ENCODE measurements around the gene IQUB. TPM values are rescaled to one million over a fixed set of nuclear protein-coding genes. Genes with fewer than 3 reads are reported as not detected.

IQUB gene
- total RNA-seq, 5 donors from 2014 or later (not counting 1 experiment from before 2014, with no cell fraction given): 0.09 TPM; not detected in 3

DNA sequence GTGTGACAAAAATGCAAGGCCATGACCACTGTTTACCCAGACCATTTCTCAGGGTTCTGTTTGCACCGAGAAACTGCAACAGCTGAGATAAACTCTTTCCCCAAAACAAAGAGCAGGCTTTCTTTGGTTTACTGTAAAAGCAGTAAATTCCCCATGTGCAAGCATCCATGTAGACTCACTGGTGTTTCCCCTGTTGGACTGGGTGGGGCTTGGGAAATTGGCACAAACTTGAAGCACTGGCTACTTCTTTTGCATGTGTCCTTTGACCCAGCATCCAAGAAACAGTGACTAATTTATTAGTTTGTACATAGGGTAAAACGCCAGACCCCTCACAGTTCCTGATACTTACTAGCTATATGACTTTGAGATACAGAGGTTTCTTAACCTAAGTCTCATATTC, 12.3 kb downstream of the IQUB start:
- no CpG with 5 or more reads among the region's 2 CpGs for WGBS (ENCODE audit: insufficient coverage)
- H3K36me3 Mint-ChIP-seq: no peaks in the 10 kb centered on the region
- ChIA-PET POLR2A (no interaction called here), CTCF (no interaction called here)
- H3K4me3 Mint-ChIP-seq: no peak overlapping the region
- ATAC-seq (replicated peaks in 1 of 4): no peak
- H3K27me3 Mint-ChIP-seq: peaks cover 0 to 10% of the 10 kb centered on the region in 2 donors
- no peaks in the 10 kb centered on the region for H3K4me1 Mint-ChIP-seq
- H3K27ac Mint-ChIP-seq: no peak overlapping the region
- Histone ChIP-seq H3K27ac (ENCODE audit: low read length) (no peak overlapping the region), H3K36me3 (ENCODE audit: control insufficient read depth in 2 of 2, extremely low read depth in 1 of 2, insufficient read depth in 1 of 2, low read length in 1 of 2) (no peaks in the 10 kb centered on the region), H3K4me3 (ENCODE audit: control insufficient read depth in 1 of 2, extremely low read depth in 1 of 2, low read length in 1 of 2) (no peak overlapping the region), H3K9me3 (no peaks in the 10 kb centered on the region), H3K27me3 (replicated peaks in 1 of 2; ENCODE audit: control insufficient read depth in 2 of 2, extremely low read depth in 1 of 2, insufficient read depth in 2 of 2, low read length in 1 of 2) (no peaks in the 10 kb centered on the region), H3K4me1 (ENCODE audit: control insufficient read depth in 1 of 2, extremely low read depth in 1 of 2, insufficient read depth in 2 of 2, low read length in 2 of 2) (no peaks in the 10 kb centered on the region)
- H3K9me3 Mint-ChIP-seq: no peaks in the 10 kb centered on the region
- no peak for DNase-seq

DNA sequence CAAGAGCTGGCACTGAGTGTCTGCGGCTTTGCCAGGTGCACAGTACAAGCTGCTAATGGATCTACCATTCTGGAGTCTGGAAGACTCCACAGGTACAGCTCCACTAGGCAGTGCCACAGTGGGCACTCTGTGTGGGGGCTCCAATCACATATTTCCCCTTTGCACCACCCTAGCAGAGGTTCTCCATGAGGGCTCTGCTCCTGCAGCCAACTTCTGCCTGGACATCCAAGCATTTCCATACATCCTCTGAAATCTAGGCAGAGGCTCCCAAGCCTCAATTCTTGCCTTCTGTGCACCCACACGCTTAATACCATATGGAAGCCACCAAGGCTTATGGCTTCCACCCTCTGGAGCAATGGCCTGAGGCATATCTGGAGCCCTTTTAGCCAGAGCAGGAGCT, 29.2 kb downstream of the IQUB start:
- Histone ChIP-seq H3K4me3 (ENCODE audit: control insufficient read depth in 1 of 2, extremely low read depth in 1 of 2, low read length in 1 of 2) (no peak overlapping the region), H3K9me3 (no peaks in the 10 kb centered on the region), H3K27ac (ENCODE audit: low read length) (no peak overlapping the region), H3K36me3 (ENCODE audit: control insufficient read depth in 2 of 2, extremely low read depth in 1 of 2, insufficient read depth in 1 of 2, low read length in 1 of 2) (no peaks in the 10 kb centered on the region), H3K27me3 (replicated peaks in 1 of 2; ENCODE audit: control insufficient read depth in 2 of 2, extremely low read depth in 1 of 2, insufficient read depth in 2 of 2, low read length in 1 of 2) (no peaks in the 10 kb centered on the region), H3K4me1 (ENCODE audit: control insufficient read depth in 1 of 2, extremely low read depth in 1 of 2, insufficient read depth in 2 of 2, low read length in 2 of 2) (no peaks in the 10 kb centered on the region)
- WGBS (ENCODE audit: insufficient coverage): 60% methylated on average over 2 of the region's 2 CpGs
- Mint-ChIP-seq H3K9me3 (peaks cover 0 to 12% (median 9%) of the 10 kb centered on the region in 3 donors), H3K27ac (no peak overlapping the region), H3K4me3 (no peak overlapping the region), H3K27me3 (peaks cover 17 to 24% of the 10 kb centered on the region in 2 donors), H3K4me1 (no peaks in the 10 kb centered on the region), H3K36me3 (no peaks in the 10 kb centered on the region)
- DNase-seq (no peak), ATAC-seq (replicated peaks in 1 of 4) (no peak)
- ChIA-PET POLR2A (no interaction called here), CTCF (interaction anchor here (1.2 to 1.6 kb wide), 2 partner anchors 11 kb away, joined by 4 to 6 read pairs; no protein-coding TSS in a partner anchor)

DNA sequence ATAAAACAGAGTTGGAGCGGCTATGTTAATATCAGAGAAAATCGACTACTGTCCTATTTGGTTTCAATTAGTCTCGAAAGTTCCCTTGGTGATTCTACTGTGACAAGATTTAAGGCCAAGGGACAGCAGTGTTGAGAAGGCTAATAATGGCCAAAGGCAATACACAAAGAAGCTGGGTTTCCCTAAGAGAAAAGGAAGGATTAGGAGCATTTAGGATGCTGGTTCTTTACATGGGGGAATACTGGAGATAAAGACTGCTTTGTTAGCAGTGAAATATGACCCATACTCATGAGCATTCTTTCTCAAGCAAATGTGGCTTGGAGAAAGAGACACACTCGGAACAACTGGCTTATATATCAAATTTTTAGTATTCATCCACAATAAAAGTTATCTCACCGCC, 32.2 kb downstream of the IQUB start:
- ATAC-seq (replicated peaks in 1 of 4): no peak
- H3K9me3 Mint-ChIP-seq: peaks cover 0 to 12% (median 9%) of the 10 kb centered on the region in 3 donors
- H3K4me1 Mint-ChIP-seq: no peaks in the 10 kb centered on the region
- Histone ChIP-seq H3K27me3 (replicated peaks in 1 of 2; ENCODE audit: control insufficient read depth in 2 of 2, extremely low read depth in 1 of 2, insufficient read depth in 2 of 2, low read length in 1 of 2) (peaks cover 2 to 4% of the 10 kb centered on the region in 2 experiments), H3K9me3 (no peaks in the 10 kb centered on the region), H3K36me3 (ENCODE audit: control insufficient read depth in 2 of 2, extremely low read depth in 1 of 2, insufficient read depth in 1 of 2, low read length in 1 of 2) (no peaks in the 10 kb centered on the region), H3K4me3 (ENCODE audit: control insufficient read depth in 1 of 2, extremely low read depth in 1 of 2, low read length in 1 of 2) (no peak overlapping the region), H3K27ac (ENCODE audit: low read length) (no peak overlapping the region), H3K4me1 (ENCODE audit: control insufficient read depth in 1 of 2, extremely low read depth in 1 of 2, insufficient read depth in 2 of 2, low read length in 2 of 2) (no peaks in the 10 kb centered on the region)
- WGBS (ENCODE audit: insufficient coverage): 94% methylated on average over 3 of the region's 5 CpGs
- ChIA-PET POLR2A (no interaction called here), CTCF (no interaction called here)
- no peaks in the 10 kb centered on the region for H3K36me3 Mint-ChIP-seq
- peaks cover 21 to 28% of the 10 kb centered on the region in 2 donors for H3K27me3 Mint-ChIP-seq
- H3K4me3 Mint-ChIP-seq: no peak overlapping the region
- no peak overlapping the region for H3K27ac Mint-ChIP-seq
- no peak for DNase-seq

DNA sequence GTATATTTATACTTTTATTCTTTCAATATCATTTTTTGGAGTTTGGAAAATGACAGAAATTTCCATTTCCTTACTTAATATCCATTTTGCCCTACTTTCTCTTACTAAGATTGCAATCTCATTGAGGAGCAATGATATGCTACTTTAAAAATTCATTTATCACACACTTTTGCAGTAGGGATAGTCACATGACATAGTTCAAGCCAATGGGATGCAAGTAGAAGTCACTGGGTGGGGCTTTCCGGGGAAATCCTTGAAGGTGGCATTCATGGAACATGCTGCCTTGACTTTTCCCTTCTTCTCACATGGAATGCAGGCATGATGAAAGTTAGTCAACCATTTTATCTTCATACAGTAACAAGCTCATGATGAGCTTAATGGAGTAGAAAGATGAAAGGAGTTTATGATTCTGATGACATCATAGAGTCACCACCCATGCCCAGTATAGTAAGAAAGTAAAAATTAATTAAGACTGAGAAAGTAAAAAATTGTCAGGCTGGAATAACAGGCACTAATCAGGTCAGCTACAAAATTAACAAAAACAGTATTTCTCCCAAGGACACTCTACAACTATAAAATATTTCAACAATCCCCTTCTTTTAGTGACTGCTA, 33.4 kb downstream of the IQUB start:
- no peaks in the 10 kb centered on the region for H3K36me3 ChIP-seq (ENCODE audit: control insufficient read depth in 2 of 2, extremely low read depth in 1 of 2, insufficient read depth in 1 of 2, low read length in 1 of 2)
- ChIA-PET POLR2A (no interaction called here), CTCF (no interaction called here)
- H3K27ac Mint-ChIP-seq: no peak overlapping the region
- no peak overlapping the region for H3K27ac ChIP-seq (ENCODE audit: low read length)
- H3K9me3 Mint-ChIP-seq: peaks cover 0 to 10% (median 6%) of the 10 kb centered on the region in 3 donors
- no CpG with 5 or more reads among the region's 1 CpG for WGBS (ENCODE audit: insufficient coverage)
- H3K36me3 Mint-ChIP-seq: no peaks in the 10 kb centered on the region
- H3K4me1 ChIP-seq (ENCODE audit: control insufficient read depth in 1 of 2, extremely low read depth in 1 of 2, insufficient read depth in 2 of 2, low read length in 2 of 2): no peaks in the 10 kb centered on the region
- no peaks in the 10 kb centered on the region for H3K9me3 ChIP-seq
- ATAC-seq (replicated peaks in 1 of 4): no peak
- H3K4me1 Mint-ChIP-seq: no peaks in the 10 kb centered on the region
- H3K27me3 Mint-ChIP-seq: peaks cover 27 to 33% of the 10 kb centered on the region in 2 donors
- DNase-seq: no peak
- no peak overlapping the region for H3K4me3 Mint-ChIP-seq
- H3K4me3 ChIP-seq (ENCODE audit: control insufficient read depth in 1 of 2, extremely low read depth in 1 of 2, low read length in 1 of 2): no peak overlapping the region
- H3K27me3 ChIP-seq (replicated peaks in 1 of 2; ENCODE audit: control insufficient read depth in 2 of 2, extremely low read depth in 1 of 2, insufficient read depth in 2 of 2, low read length in 1 of 2): peaks cover 2 to 4% of the 10 kb centered on the region in 2 experiments

DNA sequence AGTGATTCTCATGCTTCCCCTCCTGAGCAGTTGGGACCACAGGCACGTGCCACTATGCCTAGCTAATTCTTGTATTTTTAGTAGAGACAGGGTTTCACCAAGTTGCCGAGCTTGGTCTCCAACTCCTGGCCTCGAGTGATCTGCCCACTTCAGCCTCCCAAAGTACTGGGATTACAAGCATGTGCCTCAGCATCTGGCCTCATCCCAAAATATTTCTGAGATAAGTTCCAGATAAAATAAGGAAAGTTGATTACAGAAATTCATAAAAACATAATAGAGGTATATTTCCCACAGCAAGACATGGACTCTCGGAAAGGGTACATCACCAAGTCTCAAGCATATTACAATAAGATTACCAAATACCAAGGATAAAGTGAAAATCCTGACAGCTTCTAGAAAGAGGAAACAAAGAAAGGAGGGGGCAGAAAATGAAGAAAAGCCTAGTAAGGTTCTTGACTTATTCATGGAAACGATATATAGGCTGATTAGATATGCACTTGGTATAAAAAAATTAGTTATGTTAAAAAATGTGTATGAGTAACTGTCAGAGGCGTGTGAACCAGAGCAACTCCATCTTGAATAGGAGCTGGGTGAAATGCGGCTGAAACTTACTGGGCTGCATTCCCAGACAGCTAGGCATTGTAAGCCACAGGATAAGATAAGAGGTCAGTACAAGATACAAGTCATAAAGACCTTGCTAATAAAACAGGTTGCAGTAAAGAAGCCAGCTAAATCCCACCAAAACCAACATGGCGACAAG, 35.0 kb downstream of the IQUB start:
- WGBS (ENCODE audit: insufficient coverage): 73% methylated on average over 3 of the region's 8 CpGs
- H3K36me3 Mint-ChIP-seq: no peaks in the 10 kb centered on the region
- H3K4me1 Mint-ChIP-seq: no peaks in the 10 kb centered on the region
- Histone ChIP-seq H3K9me3 (no peaks in the 10 kb centered on the region), H3K4me3 (ENCODE audit: control insufficient read depth in 1 of 2, extremely low read depth in 1 of 2, low read length in 1 of 2) (no peak overlapping the region), H3K4me1 (ENCODE audit: control insufficient read depth in 1 of 2, extremely low read depth in 1 of 2, insufficient read depth in 2 of 2, low read length in 2 of 2) (no peaks in the 10 kb centered on the region), H3K27me3 (replicated peaks in 1 of 2; ENCODE audit: control insufficient read depth in 2 of 2, extremely low read depth in 1 of 2, insufficient read depth in 2 of 2, low read length in 1 of 2) (peaks cover 2 to 4% of the 10 kb centered on the region in 2 experiments), H3K36me3 (ENCODE audit: control insufficient read depth in 2 of 2, extremely low read depth in 1 of 2, insufficient read depth in 1 of 2, low read length in 1 of 2) (no peaks in the 10 kb centered on the region), H3K27ac (ENCODE audit: low read length) (no peak overlapping the region)
- H3K4me3 Mint-ChIP-seq: no peak overlapping the region
- CTCF ChIA-PET: no interaction called here
- DNase-seq (no peak), ATAC-seq (replicated peaks in 1 of 4) (no peak)
- no peak overlapping the region for H3K27ac Mint-ChIP-seq
- POLR2A ChIA-PET: interaction anchor here in 1 of 2 donors (0.6 kb wide), 1 partner anchor 58 kb away, joined by 3 read pairs; no protein-coding TSS in a partner anchor
- peaks cover 27 to 35% of the 10 kb centered on the region in 2 donors for H3K27me3 Mint-ChIP-seq
- H3K9me3 Mint-ChIP-seq: peaks cover 0 to under 1% (median 0%) of the 10 kb centered on the region in 3 donors

DNA sequence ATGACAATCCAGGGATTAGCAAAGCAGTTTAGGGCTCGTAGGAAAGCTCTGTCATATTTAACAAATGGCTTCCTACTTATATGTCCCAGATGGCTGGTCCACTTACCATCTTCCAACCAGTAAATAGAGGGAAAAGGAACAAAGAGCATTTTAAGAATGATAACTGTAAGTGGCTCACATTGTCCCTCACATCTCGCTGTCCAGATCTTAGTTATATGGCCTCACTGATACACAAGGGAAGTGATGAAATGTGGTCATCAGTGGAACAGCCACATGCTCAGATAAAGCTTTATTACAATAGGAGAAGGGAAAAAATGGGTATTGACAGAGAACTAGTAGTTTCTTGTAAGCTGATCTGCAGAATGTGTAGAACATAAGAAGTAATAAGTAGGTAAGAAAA, 35.8 kb downstream of the IQUB start:
- Mint-ChIP-seq H3K4me3 (no peak overlapping the region), H3K27ac (no peak overlapping the region), H3K4me1 (peaks cover 0 to 2% (median 0%) of the 10 kb centered on the region in 3 donors), H3K36me3 (no peaks in the 10 kb centered on the region), H3K27me3 (peaks cover 27 to 31% of the 10 kb centered on the region in 2 donors), H3K9me3 (no peaks in the 10 kb centered on the region)
- H3K4me3 ChIP-seq (ENCODE audit: control insufficient read depth in 1 of 2, extremely low read depth in 1 of 2, low read length in 1 of 2): no peak overlapping the region
- H3K27ac ChIP-seq (ENCODE audit: low read length): no peak overlapping the region
- no peak for ATAC-seq (replicated peaks in 1 of 4)
- POLR2A ChIA-PET: interaction anchor here in 1 of 2 donors (0.6 kb wide), 1 partner anchor 58 kb away, joined by 3 read pairs; no protein-coding TSS in a partner anchor
- H3K4me1 ChIP-seq (ENCODE audit: control insufficient read depth in 1 of 2, extremely low read depth in 1 of 2, insufficient read depth in 2 of 2, low read length in 2 of 2): no peaks in the 10 kb centered on the region
- DNase-seq: no peak
- CTCF ChIA-PET: interaction anchor here (0.6 to 1.5 kb wide), 3 partner anchors 9 to 776 kb away, joined by 3 read pairs; no protein-coding TSS in a partner anchor
- no peaks in the 10 kb centered on the region for H3K9me3 ChIP-seq
- no CpG with 5 or more reads among the region's 2 CpGs for WGBS (ENCODE audit: insufficient coverage)
- H3K27me3 ChIP-seq (replicated peaks in 1 of 2; ENCODE audit: control insufficient read depth in 2 of 2, extremely low read depth in 1 of 2, insufficient read depth in 2 of 2, low read length in 1 of 2): peaks cover 2 to 4% of the 10 kb centered on the region in 2 experiments
- H3K36me3 ChIP-seq (ENCODE audit: control insufficient read depth in 2 of 2, extremely low read depth in 1 of 2, insufficient read depth in 1 of 2, low read length in 1 of 2): no peaks in the 10 kb centered on the region
